HT-29 (cell line): Measurements from ENCODE around the gene OR2V1. TPM values are rescaled to one million over a fixed set of nuclear protein-coding genes. Genes with fewer than 3 reads are reported as not detected.
"Not testable (repeated sequence)": the region's sequence is repeated elsewhere in the genome, so short reads cannot be mapped to it uniquely, and the experiment has no call there.

ENCODE experiments used
- DNase-seq: peaks from one replicate; pipeline ENCODE4 v3.0.0-alpha.2; 2015; ENCODE audit warnings: low spot score
- total RNA-seq: library from RNA; depleted of rRNA; stranded (reverse); fragments of >200 nt; shearing (Covaris generic); gene quantifications from 2 replicates; pipeline ENCODE4 v1.2.3, GENCODE V29; 2014

OR2V1 gene
- total RNA-seq, 1 experiment from 2014 or later, result not detected

GRCh38 chr5:181160152-181160754 is 29.3 kb upstream of the OR2V1 start:
- peak; percentile 28 for DNase-seq

- peak; percentile 94 for DNase-seq
Observed at GRCh38 chr5:181159286-181160151, 28.6 kb upstream of the OR2V1 start.

GRCh38 chr5:181158869-181159268 is 27.9 kb upstream of the OR2V1 start:
- no peak for DNase-seq

GRCh38 chr5:181156758-181157157 is 25.8 kb upstream of the OR2V1 start:
- DNase-seq, result no peak

- DNase-seq, result no peak
Observed at GRCh38 chr5:181153814-181154213, 22.8 kb upstream of the OR2V1 start.

GRCh38 chr5:181152406-181152805 is 21.4 kb upstream of the OR2V1 start:
- DNase-seq, result peak; percentile 26

- no peak for DNase-seq
Observed at GRCh38 chr5:181151146-181151545, 20.2 kb upstream of the OR2V1 start.

- DNase-seq, result no peak
Observed at GRCh38 chr5:181149806-181150733, 19.1 kb upstream of the OR2V1 start.

GRCh38 chr5:181149355-181149754 is 18.4 kb upstream of the OR2V1 start:
- DNase-seq, result no peak

- DNase-seq, result not testable (repeated sequence)
Observed at GRCh38 chr5:181146927-181147636, 16.1 kb upstream of the OR2V1 start, which contains the start of gene OR2V2. Gene OR2V2, plus strand, starts transcription at chr5:181147586. Its CDS starts 7,357 bp downstream, at chr5:181154943.

- no peak for DNase-seq
Observed at GRCh38 chr5:181145133-181145532, 14.2 kb upstream of the OR2V1 start.

GRCh38 chr5:181142054-181142453 is 11.1 kb upstream of the OR2V1 start:
- no peak for DNase-seq

GRCh38 chr5:181140766-181141165 is 9.8 kb upstream of the OR2V1 start:
- DNase-seq, result no peak

- DNase-seq, result no peak
Observed at GRCh38 chr5:181138258-181138657, 7.3 kb upstream of the OR2V1 start.

GRCh38 chr5:181136361-181136955 is 5.5 kb upstream of the OR2V1 start:
- no peak for DNase-seq

GRCh38 chr5:181134259-181134658 is 3.3 kb upstream of the OR2V1 start:
- DNase-seq, result no peak

- DNase-seq, result peak; percentile 54
Observed at GRCh38 chr5:181133610-181134231, 2.8 kb upstream of the OR2V1 start.

GRCh38 chr5:181133083-181133482 is 2.1 kb upstream of the OR2V1 start:
- DNase-seq, result no peak

GRCh38 chr5:181131514-181131913 is 545 bp upstream of the OR2V1 start:
- no peak for DNase-seq

- DNase-seq, result not testable (repeated sequence)
Observed at GRCh38 chr5:181130081-181130480, 888 bp downstream of the OR2V1 start.
